ENCODE data around the gene RASIP1.
"Not testable (repeated sequence)": the region's sequence is repeated elsewhere in the genome, so short reads cannot be mapped to it uniquely, and the experiment has no call there.

RASIP1 gene

GRCh38 chr19:48698046-48698445 lies 42.4 kb downstream of the RASIP1 start:
- DNase-seq = no peak

- DNase-seq = no peak
Observed at GRCh38 chr19:48696353-48697010, 43.9 kb downstream of the RASIP1 start.

- no peak for DNase-seq
Observed at GRCh38 chr19:48695743-48696352, 44.6 kb downstream of the RASIP1 start, which contains the start of gene FUT2. TSS of gene FUT2 (plus strand) at chr19:48695971. CDS start at chr19:48702957, 6,986 bp downstream.

DNA sequence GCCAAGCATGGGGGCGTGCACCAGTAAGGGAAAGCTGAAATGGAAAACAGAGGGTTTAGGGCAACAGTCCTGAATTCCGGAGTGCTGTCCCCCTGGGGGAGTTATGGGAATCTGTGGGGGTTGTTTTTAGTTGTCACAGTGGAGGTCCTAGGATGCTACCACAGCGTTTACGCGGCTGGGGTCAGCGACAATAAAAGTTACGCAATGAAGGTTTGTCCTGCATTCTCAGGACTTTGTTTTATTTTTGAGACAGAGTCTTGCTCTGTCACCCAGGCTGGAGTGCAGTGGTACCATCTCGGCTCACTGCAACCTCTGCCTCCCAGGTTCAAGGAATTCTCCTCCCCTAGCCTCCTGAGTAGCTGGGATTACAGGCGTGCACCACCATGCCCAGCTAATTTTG lies 46.8 kb downstream of the RASIP1 start:
- DNase-seq = not testable (repeated sequence)

- no peak for DNase-seq
Observed at GRCh38 chr19:48689449-48689848, 51.0 kb downstream of the RASIP1 start.

- no peak for DNase-seq
Observed at GRCh38 chr19:48687776-48688175, 52.6 kb downstream of the RASIP1 start.

DNA sequence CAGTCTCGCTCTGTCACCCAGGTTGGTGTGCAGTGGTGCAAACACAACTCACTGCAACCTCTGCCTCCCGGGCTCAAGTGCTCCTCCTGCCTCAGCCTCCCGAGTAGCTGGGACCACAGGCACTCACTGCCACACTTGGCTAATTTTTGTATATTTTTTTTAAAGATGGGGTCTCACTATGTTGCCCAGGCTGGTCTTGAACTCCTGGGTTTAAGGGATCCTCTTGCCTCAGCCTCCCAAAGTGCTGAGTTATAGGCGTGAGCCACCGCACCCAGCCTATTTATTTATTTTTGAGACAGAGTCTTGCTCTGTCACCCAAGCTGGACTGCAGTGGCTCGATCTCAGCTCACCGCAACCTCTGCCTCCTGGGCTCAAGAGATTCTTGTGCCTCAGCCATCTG lies 53.8 kb downstream of the RASIP1 start:
- DNase-seq = not testable (repeated sequence)

DNA sequence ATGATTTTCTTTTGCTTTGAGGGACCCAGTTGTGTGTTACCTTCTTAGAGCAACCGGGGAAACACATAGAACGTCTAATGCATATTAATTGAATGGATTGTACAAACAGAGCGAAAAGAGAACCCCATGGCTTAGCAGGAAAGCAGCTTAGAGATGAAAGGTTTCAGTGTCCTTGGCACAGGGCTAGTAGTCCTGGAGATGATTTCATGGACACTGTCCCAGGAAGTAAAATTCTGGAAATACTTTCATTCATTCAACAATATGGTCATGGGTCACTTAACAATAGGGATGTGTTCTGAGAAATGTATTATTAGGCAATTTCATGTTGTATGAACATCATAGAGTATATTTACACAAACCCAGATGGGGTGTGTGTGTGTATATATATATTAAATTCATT lies 54.3 kb downstream of the RASIP1 start:
- no peak for DNase-seq

DNA sequence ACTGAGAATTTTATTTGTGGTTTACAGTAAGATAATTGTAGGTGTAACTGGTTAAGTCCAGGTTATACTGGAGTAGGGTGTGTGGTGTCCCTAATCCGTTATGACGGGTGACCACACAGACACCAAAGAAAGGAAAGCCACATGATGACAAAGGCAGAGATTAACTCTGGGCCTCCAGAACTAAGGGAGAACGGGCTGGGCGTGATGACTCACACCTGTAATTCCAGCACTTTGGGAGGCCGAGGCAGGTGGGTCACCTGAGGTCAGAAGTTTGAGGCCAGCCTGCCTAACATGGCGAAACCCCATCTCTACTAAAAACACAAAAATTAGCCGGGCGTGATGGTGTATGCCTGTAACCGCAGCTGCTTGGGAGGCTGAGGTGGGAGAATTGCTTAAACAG lies 54.8 kb downstream of the RASIP1 start:
- DNase-seq = no peak

GRCh38 chr19:48683349-48683748 lies 57.1 kb downstream of the RASIP1 start:
- peak; percentile 15 for DNase-seq

GRCh38 chr19:48681127-48681470 lies 59.3 kb downstream of the RASIP1 start:
- no peak for DNase-seq

GRCh38 chr19:48680436-48681126 lies 59.8 kb downstream of the RASIP1 start:
- no peak for DNase-seq

DNA sequence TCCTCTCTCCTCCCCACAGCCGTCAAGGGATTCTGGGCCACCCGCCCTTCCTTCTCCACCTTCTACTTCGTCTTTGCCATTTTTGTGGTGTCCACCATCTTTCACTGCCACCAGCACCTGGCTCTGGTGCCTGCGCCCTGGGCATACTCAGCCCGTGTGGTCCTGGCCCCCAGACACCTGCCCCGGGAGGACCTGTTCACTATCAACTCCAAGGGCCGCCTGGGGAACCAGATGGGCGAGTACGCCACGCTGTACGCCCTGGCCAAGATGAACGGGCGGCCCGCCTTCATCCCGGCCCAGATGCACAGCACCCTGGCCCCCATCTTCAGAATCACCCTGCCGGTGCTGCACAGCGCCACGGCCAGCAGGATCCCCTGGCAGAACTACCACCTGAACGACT lies 60.4 kb downstream of the RASIP1 start:
- not testable (repeated sequence) for DNase-seq

DNA sequence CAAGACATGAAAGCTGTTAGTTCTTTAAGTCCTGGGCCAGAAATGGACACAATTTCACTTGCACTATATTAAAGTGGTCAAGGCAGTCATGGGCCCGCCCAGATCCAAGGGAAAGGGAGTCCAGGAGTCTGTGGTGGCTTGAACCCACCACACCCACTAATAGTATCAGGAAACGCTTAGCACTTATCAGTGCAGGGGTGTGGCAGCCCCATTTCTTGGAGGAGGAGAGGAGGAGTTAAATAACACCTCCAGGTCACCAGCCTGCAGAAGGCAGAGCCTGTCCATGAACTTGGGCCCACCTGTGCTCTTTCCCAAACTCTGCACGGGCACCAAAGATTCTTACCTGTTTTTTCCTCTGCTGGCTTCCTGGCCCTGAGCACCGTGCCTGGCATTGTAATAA lies 62.2 kb downstream of the RASIP1 start:
- DNase-seq = no peak

GRCh38 chr19:48676887-48677286 lies 63.5 kb downstream of the RASIP1 start:
- DNase-seq = no peak

DNA sequence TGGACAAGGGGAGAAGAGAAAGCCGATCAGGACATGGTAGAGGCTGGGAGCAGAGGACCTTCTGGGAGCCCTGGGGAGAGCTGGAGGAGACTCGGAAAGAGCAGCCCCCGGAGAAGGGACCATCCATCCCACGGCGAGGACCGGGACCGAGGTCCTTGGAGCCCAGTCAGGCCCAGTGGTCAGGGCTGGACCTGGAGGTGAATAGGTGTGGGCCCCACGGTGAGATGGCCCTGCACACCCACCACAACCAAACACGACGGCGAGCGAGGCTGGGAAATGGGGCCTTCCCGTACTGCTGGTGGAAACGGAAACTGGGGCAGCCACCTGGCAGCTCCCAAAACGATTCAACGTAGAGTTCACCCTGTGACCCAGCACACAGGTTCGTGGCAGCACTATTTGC lies 63.9 kb downstream of the RASIP1 start:
- DNase-seq = no peak

- peak; percentile 46 for DNase-seq
Observed at GRCh38 chr19:48674921-48675824, 65.2 kb downstream of the RASIP1 start.

DNA sequence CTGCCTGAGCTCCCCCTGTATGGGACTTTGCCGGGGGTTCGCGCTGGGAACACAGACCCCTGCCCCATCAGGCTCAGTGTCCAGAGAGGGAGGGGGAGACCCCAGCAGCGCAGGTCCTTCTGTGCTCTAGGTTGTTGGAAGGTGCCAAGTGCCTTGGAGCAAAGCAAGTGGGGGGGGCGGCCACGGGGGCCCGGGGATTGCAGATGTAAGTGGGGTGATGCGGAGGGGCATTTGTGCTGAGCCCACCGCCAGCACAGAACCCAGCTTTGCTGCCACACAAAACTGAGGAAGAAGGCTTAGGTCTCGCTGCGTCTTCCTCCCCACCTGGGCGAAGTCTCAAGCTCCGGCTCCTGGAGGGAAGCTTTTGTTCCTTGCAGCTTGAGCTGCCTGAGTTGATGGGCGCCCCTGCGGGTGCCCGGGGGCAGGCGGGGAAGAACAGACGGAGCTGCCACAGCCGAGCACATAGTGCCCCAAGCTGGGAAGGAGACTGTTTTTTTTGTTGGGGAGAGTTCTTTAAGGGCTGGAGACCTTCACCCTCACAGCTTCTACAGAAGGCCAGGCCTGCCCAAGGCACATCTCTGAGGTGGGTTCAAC lies 66.1 kb downstream of the RASIP1 start:
- DNase-seq = no peak

- no peak for DNase-seq
Observed at GRCh38 chr19:48673436-48674100, 66.8 kb downstream of the RASIP1 start.

- DNase-seq = no peak
Observed at GRCh38 chr19:48672994-48673393, 67.4 kb downstream of the RASIP1 start, which contains the start of gene NTN5. TSS of gene NTN5 (minus strand) at chr19:48673017. CDS start at chr19:48670986, 2,031 bp downstream.

GRCh38 chr19:48671446-48671995 lies 68.9 kb downstream of the RASIP1 start:
- no peak for DNase-seq

All from NCI-H1092 (cell line).